ENCODE measurements around the gene VLDLR. TPM values are rescaled to one million over a fixed set of nuclear protein-coding genes. Genes with fewer than 3 reads are reported as not detected.

The VLDLR gene
- total and polyA plus RNA-seq, 2 of the 8 experiments (the other 6 are each of a cell fraction or from before 2014, with no cell fraction given) = 24.2 to 49.1 TPM

DNA sequence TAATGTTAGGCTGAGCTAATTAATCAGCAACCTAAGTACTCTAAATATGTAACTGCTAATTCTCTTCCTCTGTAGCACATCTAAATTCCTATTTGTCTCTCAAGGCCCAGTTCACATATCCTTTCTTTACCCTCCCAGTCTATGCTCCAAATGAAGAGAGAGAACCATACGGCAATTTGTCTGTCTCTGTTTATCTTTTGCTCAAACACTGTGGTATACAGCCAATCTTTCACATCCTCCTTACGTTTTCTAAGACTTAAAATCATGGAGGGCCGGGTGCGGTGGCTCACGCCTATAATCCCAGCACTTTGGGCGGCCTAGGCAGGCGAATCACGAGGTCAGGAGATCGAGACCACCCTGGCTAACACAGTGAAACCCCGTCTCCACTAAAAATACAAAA, 15.8 kb downstream of the VLDLR start:
- no peak overlapping the region for H4K91ac ChIP-seq (replicated peaks; ENCODE audit: insufficient read length, low read length)
- no peak overlapping the region for H2BK20ac ChIP-seq (ENCODE audit: low read length)
- peaks cover 6% of the 10 kb centered on the region; the same call in 1 of the 2 replicates for H3K79me1 ChIP-seq (ENCODE audit: low read depth, low read length)
- peaks cover 19 to 55% (median 39%) of the 10 kb centered on the region in 4 experiments for H3K36me3 ChIP-seq (ENCODE audit: control insufficient read depth in 2 of 4, insufficient read depth in 4 of 4, low read length in 3 of 4)
- no peaks in the 10 kb centered on the region for H3K27me3 ChIP-seq (replicated peaks in 1 of 4; ENCODE audit: control insufficient read depth in 3 of 4, extremely low read depth in 1 of 4, insufficient read depth in 3 of 4, low read length in 3 of 4)
- no peak overlapping the region for H2BK15ac ChIP-seq (ENCODE audit: low read length)
- no peak overlapping the region for H2AK5ac ChIP-seq (ENCODE audit: low read depth, low read length)
- H3K9me3 ChIP-seq (ENCODE audit: insufficient read depth in 2 of 2, low read depth in 1 of 2, low read length in 1 of 2) = no peaks in the 10 kb centered on the region
- H3K4me3 ChIP-seq (ENCODE audit: extremely low read depth in 1 of 4, insufficient read depth in 2 of 4, low read depth in 3 of 4, low read length in 4 of 4) = no peak overlapping the region
- H3K79me2 ChIP-seq (ENCODE audit: control insufficient read depth in 1 of 2, insufficient read depth in 2 of 2, low read length in 2 of 2) = peaks cover 0 to 32% of the 10 kb centered on the region in 2 experiments; a peak in 3 of 4 replicates
- H2AFZ ChIP-seq (ENCODE audit: low read length) = no peak overlapping the region
- H3K4ac ChIP-seq (replicated peaks; ENCODE audit: insufficient read length, low read depth, low read length) = no peak overlapping the region
- H2BK120ac ChIP-seq (replicated peaks; ENCODE audit: low read depth, low read length) = no peak overlapping the region
- FAIRE-seq (no peak), DNase-seq (ENCODE audit: low read depth in 1 of 2, low spot score in 2 of 2) (no peak)
- ChIA-PET CTCF (ENCODE audit: partially characterized antibody) (interaction anchor here (0.9 to 1.6 kb wide), 3 partner anchors 13 to 187 kb away, joined by 3 read pairs; no protein-coding TSS in a partner anchor), POLR2A (ENCODE audit: partially characterized antibody) (interaction anchor here (1.0 to 1.1 kb wide), 2 partner anchors 8 to 111 kb away, joined by 3 to 4 read pairs; no protein-coding TSS in a partner anchor)
- H4K20me1 ChIP-seq (replicated peaks in 1 of 2; ENCODE audit: control insufficient read depth in 1 of 2, insufficient read depth in 2 of 2, low read length in 2 of 2) = peaks cover 3% of the 10 kb centered on the region in 2 experiments
- H3K4me2 ChIP-seq (ENCODE audit: insufficient read depth in 1 of 2, low read depth in 2 of 2, low read length in 2 of 2) = no peak overlapping the region
- no peak overlapping the region for H3K27ac ChIP-seq (ENCODE audit: low read depth, low read length)
- H2BK5ac ChIP-seq (ENCODE audit: low read depth, low read length) = no peak overlapping the region
- no peak overlapping the region for H3K56ac ChIP-seq (replicated peaks; ENCODE audit: insufficient read length, low read depth, low read length)
- H4K5ac ChIP-seq (ENCODE audit: insufficient read length, low read depth, low read length) = no peak overlapping the region
- no peak overlapping the region for H3K18ac ChIP-seq (ENCODE audit: extremely low read depth, low read length)
- no peak overlapping the region for H4K8ac ChIP-seq (ENCODE audit: extremely low read depth, insufficient read depth, low read length)
- no peak overlapping the region for H2BK12ac ChIP-seq (ENCODE audit: low read depth, low read length)
- WGBS, 2 experiments (ENCODE audit: extremely low coverage in 1 of 2, insufficient coverage in 1 of 2, insufficient read length in 1 of 2, insufficient replicate concordance in 2 of 2, low coverage in 1 of 2, low lambda C conversion rate in 2 of 2, missing lambda C conversion rate in 1 of 2) = 91% methylated on average over 10 of the region's 10 CpGs; no CpG with 5 or more reads in 1 of the 2 experiments
- no peak overlapping the region for H3K23ac ChIP-seq (ENCODE audit: insufficient read length)
- H3K4me1 ChIP-seq (replicated peaks in 1 of 4; ENCODE audit: control insufficient read depth in 3 of 4, insufficient read depth in 4 of 4, low read length in 3 of 4) = peaks cover 0 to 4% (median 1%) of the 10 kb centered on the region in 4 experiments; a peak in 2 of 7 replicates
- no peak overlapping the region for H3K14ac ChIP-seq (ENCODE audit: insufficient read length)
- H3K9ac ChIP-seq (replicated peaks in 1 of 4; ENCODE audit: extremely low read depth in 1 of 4, low read depth in 3 of 4, low read length in 3 of 4) = no peak overlapping the region
- H3K23me2 ChIP-seq (ENCODE audit: low read depth, low read length) = no peaks in the 10 kb centered on the region; the same call in 1 of the 2 replicates
- TF ChIP-seq NANOG (IDR thresholded peaks at IDR 0.05; ENCODE audit: insufficient read depth, low read depth, low read length, poor library complexity, severe bottlenecking) (no peak), TCF12 (IDR thresholded peaks at IDR 0.05; ENCODE audit: low read depth, low read length) (no peak), EZH2 (IDR thresholded peaks at IDR 0.05; ENCODE audit: low read depth, low read length, severe bottlenecking) (no peak), YY1 (IDR thresholded peaks at IDR 0.05; ENCODE audit: low read depth, low read length) (no peak), SIX5 (IDR thresholded peaks at IDR 0.05; ENCODE audit: low read depth, low read length) (no peak), E2F6 (IDR thresholded peaks at IDR 0.05) (no peak), BCL11A (IDR thresholded peaks at IDR 0.05; ENCODE audit: low read depth in 2 of 2, low read length in 2 of 2) (no peak), SAP30 (IDR thresholded peaks at IDR 0.05; ENCODE audit: insufficient read depth, insufficient replicate concordance, low read length) (no peak), EP300 (IDR thresholded peaks at IDR 0.05; ENCODE audit: borderline replicate concordance in 1 of 2, low read depth in 2 of 2, low read length in 2 of 2) (no peak)
- TF ChIP-seq, protein P1, sequence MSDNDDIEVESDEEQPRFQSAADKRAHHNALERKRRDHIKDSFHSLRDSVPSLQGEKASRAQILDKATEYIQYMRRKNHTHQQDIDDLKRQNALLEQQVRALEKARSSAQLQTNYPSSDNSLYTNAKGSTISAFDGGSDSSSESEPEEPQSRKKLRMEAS (IDR thresholded peaks at IDR 0.05) = no peak
- TF ChIP-seq, protein P2, sequence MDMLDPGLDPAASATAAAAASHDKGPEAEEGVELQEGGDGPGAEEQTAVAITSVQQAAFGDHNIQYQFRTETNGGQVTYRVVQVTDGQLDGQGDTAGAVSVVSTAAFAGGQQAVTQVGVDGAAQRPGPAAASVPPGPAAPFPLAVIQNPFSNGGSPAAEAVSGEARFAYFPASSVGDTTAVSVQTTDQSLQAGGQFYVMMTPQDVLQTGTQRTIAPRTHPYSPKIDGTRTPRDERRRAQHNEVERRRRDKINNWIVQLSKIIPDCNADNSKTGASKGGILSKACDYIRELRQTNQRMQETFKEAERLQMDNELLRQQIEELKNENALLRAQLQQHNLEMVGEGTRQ (IDR thresholded peaks at IDR 0.05; ENCODE audit: low read length) = no peak
